HS-27A (cell line): ENCODE data around the gene HAAO.

Experiments
- DNase-seq: peaks from one replicate; pipeline ENCODE4 v3.0.0-alpha.2; 2012; ENCODE audit warnings: low read depth, missing footprints

The HAAO gene

GRCh38 chr2:42793334-42794270, 1.2 kb upstream of the HAAO start:
- DNase-seq, result no peak

- DNase-seq, result no peak
Observed at GRCh38 chr2:42792087-42792582, 248 bp downstream of the HAAO start.

GRCh38 chr2:42791606-42792005, 777 bp downstream of the HAAO start:
- no peak for DNase-seq

- no peak for DNase-seq
Observed at GRCh38 chr2:42789751-42790150, 2.6 kb downstream of the HAAO start.

GRCh38 chr2:42788882-42789281, 3.5 kb downstream of the HAAO start:
- no peak for DNase-seq

- DNase-seq, result no peak
Observed at GRCh38 chr2:42788478-42788793, 3.9 kb downstream of the HAAO start.

- DNase-seq, result no peak
Observed at GRCh38 chr2:42787788-42788477, 4.5 kb downstream of the HAAO start.

GRCh38 chr2:42787424-42787787, 5.0 kb downstream of the HAAO start:
- no peak for DNase-seq

GRCh38 chr2:42786561-42787345, 5.6 kb downstream of the HAAO start:
- no peak for DNase-seq

GRCh38 chr2:42784204-42784880, 8.0 kb downstream of the HAAO start:
- no peak for DNase-seq

GRCh38 chr2:42783511-42783910, 8.9 kb downstream of the HAAO start:
- no peak for DNase-seq

- no peak for DNase-seq
Observed at GRCh38 chr2:42781181-42781580, 11.2 kb downstream of the HAAO start.

- DNase-seq, result no peak
Observed at GRCh38 chr2:42777883-42778805, 14.2 kb downstream of the HAAO start.

GRCh38 chr2:42775810-42776209, 16.6 kb downstream of the HAAO start:
- DNase-seq, result no peak

GRCh38 chr2:42775186-42775585, 17.2 kb downstream of the HAAO start:
- no peak for DNase-seq

GRCh38 chr2:42771546-42772153, 20.7 kb downstream of the HAAO start:
- no peak for DNase-seq

- DNase-seq, result peak; percentile 20
Observed at GRCh38 chr2:42770288-42771131, 21.9 kb downstream of the HAAO start.

GRCh38 chr2:42769583-42770287, 22.6 kb downstream of the HAAO start:
- DNase-seq, result no peak
